GM12872 (cell line): ENCODE results near the gene EGR2.

Experiments used
- TF ChIP-seq, protein P1 (sequence below): IDR thresholded peaks from 3 replicates; pipeline ENCODE4 v1.5.1; 2011; ENCODE audit warnings: low read depth, mild to moderate bottlenecking, low read length, moderate library complexity; ENCODE audit not compliant: insufficient read depth

The EGR2 gene

DNA sequence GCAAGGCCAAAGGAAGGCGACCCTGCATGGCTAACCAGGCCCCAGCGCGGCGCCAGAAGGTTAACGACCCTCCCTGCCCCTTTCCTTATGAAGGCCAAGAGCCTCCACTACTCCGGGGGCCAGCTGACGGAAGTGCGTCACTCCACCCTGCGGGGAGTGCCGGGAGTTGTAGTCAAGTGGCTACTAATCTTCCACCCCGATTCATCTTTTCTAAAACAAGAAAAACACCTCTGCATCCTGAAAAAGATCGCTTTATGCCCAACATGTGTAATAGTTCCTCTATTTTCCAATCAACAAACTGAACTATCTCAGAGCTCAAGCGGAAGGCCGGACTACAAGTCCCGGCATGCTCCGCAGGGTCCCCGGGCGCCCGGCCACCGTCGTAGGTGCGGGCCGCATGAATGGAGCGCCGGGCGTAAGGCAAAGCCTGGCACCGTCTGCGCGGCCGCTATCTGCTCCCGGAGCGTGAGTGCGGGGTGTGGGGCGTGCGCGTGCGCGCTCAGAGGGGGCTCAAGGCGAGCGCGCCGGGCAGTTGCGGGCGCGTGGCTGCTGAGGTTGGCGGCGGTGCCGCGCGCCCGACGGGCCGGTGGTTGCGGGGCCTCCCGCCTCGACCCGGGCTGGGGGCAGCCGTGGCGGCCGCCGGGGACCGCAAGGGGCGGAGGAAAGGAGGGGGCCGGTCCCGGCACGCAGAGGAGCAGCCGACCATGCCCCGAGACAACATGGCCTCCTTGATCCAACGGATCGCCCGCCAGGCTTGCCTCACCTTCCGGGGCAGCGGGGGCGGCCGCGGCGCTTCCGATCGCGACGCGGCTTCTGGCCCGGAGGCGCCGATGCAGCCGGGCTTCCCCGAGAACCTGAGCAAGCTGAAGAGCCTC lies 11.6 kb downstream of the EGR2 start, which contains the start of gene ADO:
TSS of gene ADO (plus strand) at position 365 of the 875 bp plus-strand sequence. CDS start at position 705, 340 bp downstream.
- TF ChIP-seq, protein P1, sequence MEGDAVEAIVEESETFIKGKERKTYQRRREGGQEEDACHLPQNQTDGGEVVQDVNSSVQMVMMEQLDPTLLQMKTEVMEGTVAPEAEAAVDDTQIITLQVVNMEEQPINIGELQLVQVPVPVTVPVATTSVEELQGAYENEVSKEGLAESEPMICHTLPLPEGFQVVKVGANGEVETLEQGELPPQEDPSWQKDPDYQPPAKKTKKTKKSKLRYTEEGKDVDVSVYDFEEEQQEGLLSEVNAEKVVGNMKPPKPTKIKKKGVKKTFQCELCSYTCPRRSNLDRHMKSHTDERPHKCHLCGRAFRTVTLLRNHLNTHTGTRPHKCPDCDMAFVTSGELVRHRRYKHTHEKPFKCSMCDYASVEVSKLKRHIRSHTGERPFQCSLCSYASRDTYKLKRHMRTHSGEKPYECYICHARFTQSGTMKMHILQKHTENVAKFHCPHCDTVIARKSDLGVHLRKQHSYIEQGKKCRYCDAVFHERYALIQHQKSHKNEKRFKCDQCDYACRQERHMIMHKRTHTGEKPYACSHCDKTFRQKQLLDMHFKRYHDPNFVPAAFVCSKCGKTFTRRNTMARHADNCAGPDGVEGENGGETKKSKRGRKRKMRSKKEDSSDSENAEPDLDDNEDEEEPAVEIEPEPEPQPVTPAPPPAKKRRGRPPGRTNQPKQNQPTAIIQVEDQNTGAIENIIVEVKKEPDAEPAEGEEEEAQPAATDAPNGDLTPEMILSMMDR, result no peak

DNA sequence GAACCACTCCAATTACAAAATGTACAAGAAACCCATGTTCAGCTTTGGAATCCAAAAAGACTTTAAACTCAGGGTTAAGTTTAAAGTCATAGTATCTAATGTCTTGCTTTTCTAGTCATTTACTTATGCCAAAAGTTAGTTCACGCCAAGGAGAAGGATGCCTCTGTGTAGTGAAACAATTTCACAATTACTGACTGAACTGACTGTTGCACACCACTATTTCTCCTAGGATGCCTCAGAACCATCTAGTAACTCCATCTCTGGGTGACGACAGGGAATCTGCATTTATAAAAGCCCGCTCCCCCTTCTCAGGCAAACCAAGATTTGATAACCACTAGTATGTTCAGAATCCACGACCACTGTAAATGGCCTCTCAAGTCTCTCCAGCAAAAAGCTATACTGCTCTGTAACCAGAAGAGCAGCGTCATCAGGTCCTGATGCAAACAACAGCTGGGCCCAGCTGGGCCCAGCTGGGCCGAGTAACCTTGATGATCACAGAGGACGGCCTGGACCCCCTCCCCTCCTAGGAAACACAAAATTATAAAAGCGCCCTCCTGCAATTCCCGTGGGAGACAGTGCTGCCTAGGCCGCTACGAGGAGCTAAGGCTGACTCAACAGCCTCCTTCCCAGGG lies 12.3 kb downstream of the EGR2 start:
- TF ChIP-seq, protein P1, result no peak

DNA sequence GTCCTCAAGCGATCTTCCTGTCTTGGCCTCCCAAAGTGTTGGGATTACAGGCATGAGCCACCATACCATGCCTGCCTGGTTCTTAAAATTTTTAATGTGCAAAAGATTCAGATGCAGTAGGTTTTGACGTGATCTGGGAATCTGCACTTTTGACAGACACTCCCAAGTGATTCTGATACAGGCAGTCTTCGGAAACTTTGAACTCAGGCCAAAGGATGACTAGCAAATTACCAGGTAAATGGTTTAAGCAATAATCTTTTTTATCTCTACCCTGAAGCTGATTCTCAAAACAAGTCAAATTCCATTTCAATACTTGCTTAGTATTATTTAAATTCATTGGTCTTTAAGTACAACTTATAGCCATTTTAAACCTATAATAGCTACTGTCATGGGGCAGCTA lies 14.3 kb downstream of the EGR2 start:
- TF ChIP-seq, protein P1, result no peak

DNA sequence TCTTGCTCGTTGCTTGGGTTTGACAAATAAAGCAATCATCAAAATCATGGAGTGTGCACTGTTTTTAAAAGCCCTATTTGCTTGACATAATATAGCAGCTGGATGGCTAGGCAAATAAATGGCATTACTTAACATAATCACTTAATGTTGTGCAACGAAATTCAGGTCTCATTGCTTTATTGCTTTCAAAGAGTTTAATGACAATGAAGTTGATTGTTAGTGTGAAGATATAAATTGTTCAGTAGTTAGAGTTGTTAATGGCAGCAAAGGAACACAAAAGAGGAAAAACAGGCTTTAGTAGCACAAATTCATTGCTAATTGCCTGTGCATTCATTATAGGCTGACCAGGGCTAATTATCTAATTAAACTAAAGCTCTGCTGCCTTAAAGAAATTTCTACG lies 19.3 kb downstream of the EGR2 start:
- TF ChIP-seq, protein P1, result no peak

DNA sequence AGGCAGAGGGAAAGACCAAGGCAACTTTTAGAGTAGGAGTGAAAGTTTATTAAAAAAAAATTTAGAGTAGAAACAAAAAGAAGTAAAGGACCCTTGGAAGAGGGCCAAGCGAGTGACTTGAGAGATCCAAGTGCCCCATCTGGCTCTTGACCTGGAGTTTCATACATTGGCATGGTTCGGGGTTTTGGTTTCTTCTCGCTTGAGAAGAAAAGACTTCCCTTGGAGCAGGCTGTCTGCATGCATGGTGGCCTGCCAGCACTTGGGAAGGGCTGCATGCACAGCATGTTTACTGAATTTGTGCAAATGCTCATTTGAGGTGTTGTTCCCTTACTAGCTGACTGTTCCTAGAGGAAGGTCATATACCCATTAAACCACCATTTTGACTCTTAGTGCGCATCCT lies 20.4 kb downstream of the EGR2 start:
- TF ChIP-seq, protein P1, result no peak

DNA sequence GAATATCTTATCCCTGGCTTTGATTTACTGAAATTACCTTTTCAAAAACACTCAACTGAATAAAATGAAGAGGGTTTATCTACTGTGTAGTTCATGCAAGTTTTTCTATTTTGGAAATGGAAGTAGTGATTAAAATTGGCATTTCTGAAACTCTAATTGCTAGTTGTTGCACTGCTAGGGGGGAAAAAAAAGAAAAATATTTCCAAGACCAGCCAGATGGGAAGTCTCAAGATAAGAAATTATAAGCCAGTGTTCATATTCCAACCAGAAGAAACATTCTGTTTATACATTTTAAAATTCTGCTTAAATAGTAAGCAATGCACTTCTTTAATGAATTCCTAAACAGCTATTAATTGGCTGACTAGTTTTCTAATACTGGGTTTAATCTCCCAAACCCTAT lies 21.1 kb downstream of the EGR2 start:
- TF ChIP-seq, protein P1, result no peak

DNA sequence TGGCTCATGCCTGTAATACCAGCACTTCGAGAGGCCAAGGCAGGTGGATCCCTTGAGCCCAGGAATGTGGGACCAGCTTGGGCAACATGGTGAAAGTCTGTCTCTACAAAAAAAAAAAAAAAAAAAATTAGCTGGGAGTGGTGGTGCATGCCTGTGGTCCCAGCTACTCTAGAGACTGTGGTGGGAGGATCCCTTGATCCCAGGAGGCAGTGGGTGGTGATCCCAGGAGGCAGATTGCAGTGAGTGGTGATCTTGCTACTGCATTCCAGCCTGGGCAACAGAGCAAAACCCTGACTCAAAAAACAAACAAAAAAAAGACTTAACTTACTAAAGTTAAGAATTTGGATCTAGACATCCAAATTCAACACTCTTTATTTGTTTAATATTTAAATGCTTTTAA lies 21.9 kb downstream of the EGR2 start:
- TF ChIP-seq, protein P1, result no peak
